PC-3 (cell line): ENCODE measurements around the gene OLFML2B. TPM values are rescaled to one million over a fixed set of nuclear protein-coding genes. Genes with fewer than 3 reads are reported as not detected.

Experiments
- ATAC-seq: fragments of 200-7000 bp; cut with Tn5 transposase; 2 replicates; pipeline ENCODE4 v1.9.1; 2020; ENCODE audit warnings: mild to moderate bottlenecking, moderate library complexity
- BruUV-seq: library from RNA; stranded (reverse); fragments of 400-500 nt; replicated peaks from 2 replicates; lab custom pipeline; 2021; lab: Mats Ljungman, UMichigan
- CTCF ChIA-PET: fragments of 300-600 bp; sonication (Branson Sonifier 250); formaldehyde crosslinking; loops from one replicate; lab custom pipeline; 2022; ENCODE audit warnings: antibody characterized with exemption; lab: Charles Lee
- POLR2A ChIA-PET: fragments of 300-600 bp; sonication (Branson Sonifier 250); formaldehyde crosslinking; loops from one replicate; lab custom pipeline; 2022; ENCODE audit warnings: antibody characterized with exemption; ENCODE audit not compliant: unreplicated experiment; lab: Charles Lee
- DNase-seq: peaks from one replicate; pipeline ENCODE4 v3.0.0-alpha.2; 2015
- H2AFZ ChIP-seq: fragments of 300-600 bp; sonication (generic); 2 replicates; pipeline ENCODE4 v1.6.0; 2016; ENCODE audit warnings: antibody characterized with exemption, low read length
- H3F3A ChIP-seq: fragments of 300-600 bp; sonication (generic); one replicate; pipeline ENCODE4 v1.6.0; 2017; ENCODE audit warnings: antibody characterized with exemption, low read length, control low read depth, mild to moderate bottlenecking; ENCODE audit not compliant: unreplicated experiment
- H3K27ac ChIP-seq: fragments of 300-600 bp; sonication (generic); 2 replicates; pipeline ENCODE4 v1.5.1; 2016; ENCODE audit warnings: mild to moderate bottlenecking, low read length
- H3K27me3 ChIP-seq: fragments of 300-600 bp; sonication (generic); 2 replicates; pipeline ENCODE4 v1.6.1; 2016; ENCODE audit warnings: low read length, mixed read lengths
- H3K36me3 ChIP-seq: fragments of 300-600 bp; sonication (generic); 2 replicates; pipeline ENCODE4 v1.6.1; 2016; ENCODE audit warnings: low read depth, mixed run types, low read length, mixed read lengths
- H3K4me1 ChIP-seq: fragments of 300-600 bp; sonication (generic); 2 replicates; pipeline ENCODE4 v1.5.1; 2016; ENCODE audit warnings: low read length; ENCODE audit not compliant: insufficient read depth
- H3K4me2 ChIP-seq: fragments of 300-600 bp; sonication (generic); 2 replicates; pipeline ENCODE4 v1.6.0; 2016; ENCODE audit warnings: low read length
- H3K4me3 ChIP-seq: fragments of 300-600 bp; sonication (generic); 2 replicates; pipeline ENCODE4 v1.5.1; 2016; ENCODE audit warnings: mild to moderate bottlenecking, low read length, mixed read lengths
- H3K79me2 ChIP-seq: fragments of 300-600 bp; sonication (generic); 2 replicates; pipeline ENCODE4 v1.6.1; 2017; ENCODE audit warnings: low read length, mixed read lengths
- H3K9ac ChIP-seq: fragments of 300-600 bp; sonication (generic); 2 replicates; pipeline ENCODE4 v1.6.0; 2016; ENCODE audit warnings: mild to moderate bottlenecking, low read length
- H3K9me2 ChIP-seq: fragments of 300-600 bp; sonication (generic); replicated peaks from 2 replicates; pipeline ENCODE4 v1.6.1; 2016; ENCODE audit warnings: mixed run types, low read length, mixed read lengths
- H3K9me3 ChIP-seq: fragments of 300-600 bp; sonication (generic); 2 replicates; pipeline ENCODE4 v1.6.1; 2016; ENCODE audit warnings: low read length, mixed read lengths
- H4K20me1 ChIP-seq: fragments of 300-600 bp; sonication (generic); 2 replicates; pipeline ENCODE4 v1.6.1; 2016; ENCODE audit warnings: low read length, mixed read lengths
- CTCF ChIP-seq: fragments of 300-600 bp; sonication (generic); conservative IDR thresholded peaks from 2 replicates; pipeline ENCODE4 v1.5.1; 2017; ENCODE audit warnings: antibody characterized with exemption, low read depth, mild to moderate bottlenecking, low read length
- EZH2 ChIP-seq: fragments of 300-600 bp; sonication (generic); IDR thresholded peaks from one replicate; pipeline ENCODE4 v1.6.1; 2017; ENCODE audit warnings: antibody characterized with exemption, mild to moderate bottlenecking, low read length; ENCODE audit not compliant: unreplicated experiment
- EZH2phosphoT487 ChIP-seq: fragments of 300-600 bp; sonication (generic); IDR thresholded peaks from 2 replicates; pipeline ENCODE4 v1.6.1; 2018; ENCODE audit warnings: mild to moderate bottlenecking, antibody characterized with exemption, low read length, borderline replicate concordance
- intact Hi-C: fragments of 100-400 bp; cut with micrococcal nuclease; formaldehyde crosslinking; loops from 2 replicates; pipeline ENCODE4 v1.9.0; 2023
- total RNA-seq: library from RNA; depleted of rRNA; stranded (reverse); fragments of >200 nt; gene quantifications from 2 replicates; pipeline ENCODE4 v1.2.3, GENCODE V29; 2014

OLFML2B gene
- total RNA-seq, 1 experiment from 2014 or later, result 1.4 TPM

GRCh38 chr1:162028726-162029125 lies 5.1 kb upstream of the OLFML2B start:
- Histone ChIP-seq H3K9ac (no peak overlapping the region), H3K4me1 (peaks cover 14% of the 10 kb centered on the region; the same call in 1 of the 2 replicates), H4K20me1 (no peaks in the 10 kb centered on the region), H3K9me3 (no peaks in the 10 kb centered on the region), H3K27ac (no peak overlapping the region), H2AFZ (no peak overlapping the region), H3K79me2 (no peaks in the 10 kb centered on the region), H3K4me2 (no peak overlapping the region), H3K36me3 (no peaks in the 10 kb centered on the region), H3K4me3 (no peak overlapping the region), H3K9me2 (no peaks in the 10 kb centered on the region), H3F3A (no peaks in the 10 kb centered on the region), H3K27me3 (no peaks in the 10 kb centered on the region)
- POLR2A ChIA-PET, result no interaction called here
- BruUV-seq, result no TSS peak
- no peak for ATAC-seq
- CTCF ChIA-PET, result no interaction called here
- no peak for DNase-seq
- intact Hi-C loops, result no loop called here
- TF ChIP-seq CTCF, result no peak
- no peak for TF ChIP-seq EZH2phosphoT487
- TF ChIP-seq EZH2, result no peak

GRCh38 chr1:162026881-162027280 lies 3.2 kb upstream of the OLFML2B start:
- intact Hi-C loops, result no loop called here
- no peak overlapping the region for H3K4me3 ChIP-seq
- H2AFZ ChIP-seq, result no peak overlapping the region
- no peaks in the 10 kb centered on the region for H3K27me3 ChIP-seq
- H3K9ac ChIP-seq, result no peak overlapping the region
- ChIA-PET CTCF (no interaction called here), POLR2A (interaction anchor here (0.6 kb wide), 1 partner anchor 10 kb away, joined by 3 read pairs; no protein-coding TSS in a partner anchor)
- no TSS peak for BruUV-seq
- H3K36me3 ChIP-seq, result no peaks in the 10 kb centered on the region
- H3F3A ChIP-seq, result no peaks in the 10 kb centered on the region
- H3K9me3 ChIP-seq, result no peaks in the 10 kb centered on the region
- no peaks in the 10 kb centered on the region for H3K79me2 ChIP-seq
- H3K4me2 ChIP-seq, result no peak overlapping the region
- no peak for DNase-seq
- H3K9me2 ChIP-seq, result no peaks in the 10 kb centered on the region
- H4K20me1 ChIP-seq, result no peaks in the 10 kb centered on the region
- H3K4me1 ChIP-seq, result peaks cover 18% of the 10 kb centered on the region; the same call in 1 of the 2 replicates
- ATAC-seq, result no peak
- TF ChIP-seq CTCF (no peak), EZH2phosphoT487 (no peak)
- no peak overlapping the region for H3K27ac ChIP-seq

- TF ChIP-seq EZH2, result no peak
- TF ChIP-seq CTCF, result no peak
- TF ChIP-seq EZH2phosphoT487, result no peak
- no peak overlapping the region for H3K4me2 ChIP-seq
These were observed 1.9 kb upstream of the OLFML2B start for GRCh38 chr1:162025541-162025940.

More at GRCh38 chr1:162025541-162025940, 1.9 kb upstream of the OLFML2B start:
- ChIA-PET CTCF (no interaction called here), POLR2A (no interaction called here)
- no peak for DNase-seq
- H3K9me2 ChIP-seq, result no peaks in the 10 kb centered on the region
- no peak for ATAC-seq
- H2AFZ ChIP-seq, result no peak overlapping the region
- no peak overlapping the region for H3K27ac ChIP-seq
- H3K27me3 ChIP-seq, result no peaks in the 10 kb centered on the region
- H3K79me2 ChIP-seq, result no peaks in the 10 kb centered on the region
- no peaks in the 10 kb centered on the region for H3F3A ChIP-seq
- BruUV-seq, result no TSS peak
- H3K4me1 ChIP-seq, result peaks cover 22% of the 10 kb centered on the region
- H3K4me3 ChIP-seq, result no peak overlapping the region
- H4K20me1 ChIP-seq, result no peaks in the 10 kb centered on the region
- H3K9me3 ChIP-seq, result no peaks in the 10 kb centered on the region
- no peaks in the 10 kb centered on the region for H3K36me3 ChIP-seq
- intact Hi-C loops, result loop anchor here (2.0 kb wide), 1 partner anchor 233 kb away; no protein-coding TSS in a partner anchor
- H3K9ac ChIP-seq, result no peak overlapping the region
